HEK293T (cell line): ENCODE measurements around the gene NSUN4.

ENCODE experiments used
- CTCF ChIA-PET: fragments of 350-600 bp; formaldehyde crosslinking; extraction: SDS; loops from one replicate; lab custom pipeline; 2021; ENCODE audit warnings: antibody characterized with exemption, inconsistent platforms; lab: Yijun Ruan, JAX
- POLR2A ChIA-PET: fragments of 350-600 bp; formaldehyde crosslinking; extraction: SDS; loops from one replicate; lab custom pipeline; 2020; ENCODE audit warnings: antibody characterized with exemption, inconsistent platforms; lab: Yijun Ruan, JAX
- DNase-seq: peaks from one replicate; pipeline ENCODE4 v3.0.0; 2012; ENCODE audit warnings: mixed read lengths; ENCODE audit errors: extremely low spot score
- ARNT ChIP-seq: fragments of 450-650 bp; IDR thresholded peaks from 2 replicates; pipeline ENCODE4 v1.6.1; 2017; ENCODE audit warnings: mild to moderate bottlenecking
- BHLHE40 ChIP-seq: fragments of 450-650 bp; IDR thresholded peaks from 2 replicates; pipeline ENCODE4 v1.6.1; 2016; ENCODE audit warnings: mild to moderate bottlenecking, moderate library complexity, borderline replicate concordance
- CTBP1 ChIP-seq: fragments of 450-650 bp; IDR thresholded peaks from 2 replicates; pipeline ENCODE4 v1.6.1; 2016; ENCODE audit warnings: borderline replicate concordance
- ELF4 ChIP-seq: fragments of 450-650 bp; IDR thresholded peaks from 2 replicates; pipeline ENCODE4 v1.6.1; 2017; ENCODE audit warnings: antibody characterized with exemption
- FOXA1 ChIP-seq: fragments of 450-650 bp; IDR thresholded peaks from 2 replicates; pipeline ENCODE4 v1.6.1; 2016; ENCODE audit warnings: mild to moderate bottlenecking
- FOXK2 ChIP-seq: fragments of 450-650 bp; IDR thresholded peaks from 2 replicates; pipeline ENCODE4 v1.6.1; 2016; ENCODE audit warnings: mild to moderate bottlenecking
- FOXM1 ChIP-seq: fragments of 450-650 bp; IDR thresholded peaks from 2 replicates; pipeline ENCODE4 v1.6.1; 2017; ENCODE audit warnings: mild to moderate bottlenecking, borderline replicate concordance
- HDGF ChIP-seq: fragments of 450-650 bp; IDR thresholded peaks from 2 replicates; pipeline ENCODE4 v1.6.1; 2017; ENCODE audit warnings: antibody characterized with exemption, borderline replicate concordance
- L3MBTL2 ChIP-seq: fragments of 450-650 bp; conservative IDR thresholded peaks from 2 replicates; pipeline ENCODE4 v1.6.1; 2016; ENCODE audit warnings: mild to moderate bottlenecking
- NFRKB ChIP-seq: fragments of 450-650 bp; IDR thresholded peaks from 2 replicates; pipeline ENCODE4 v1.6.1; 2016; ENCODE audit warnings: mild to moderate bottlenecking, moderate library complexity
- SP1 ChIP-seq: fragments of 450-650 bp; IDR thresholded peaks from 2 replicates; pipeline ENCODE4 v1.6.1; 2017
- TARDBP ChIP-seq: fragments of 450-650 bp; IDR thresholded peaks from 2 replicates; pipeline ENCODE4 v1.6.1; 2016
- ZNF384 ChIP-seq: fragments of 450-650 bp; IDR thresholded peaks from 2 replicates; pipeline ENCODE4 v1.6.1; 2016
- TF ChIP-seq, protein P1 (sequence below): fragments of 450-650 bp; IDR thresholded peaks from 2 replicates; pipeline ENCODE4 v1.6.1; 2016

The NSUN4 gene

DNA sequence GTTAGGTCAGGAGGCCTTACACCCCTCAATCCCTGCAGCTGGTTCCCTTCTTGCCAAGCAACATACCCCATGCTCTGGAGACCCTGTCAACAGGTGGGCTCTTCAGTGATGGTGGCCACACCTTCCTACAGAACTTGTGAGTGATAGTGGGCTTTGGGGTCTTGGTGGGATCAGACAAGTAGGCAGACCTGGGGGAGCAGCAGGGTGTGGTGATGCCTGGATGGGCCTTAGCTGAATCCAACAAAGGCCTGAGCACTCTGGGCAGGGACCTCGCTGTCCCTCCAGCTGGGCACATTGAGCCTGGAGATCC, 68.4 kb downstream of the NSUN4 start:
- DNase-seq = no peak
- CTCF ChIA-PET = interaction anchor here (1.0 kb wide), 1 partner anchor 23 kb away, joined by 4 read pairs; no protein-coding TSS in a partner anchor
- TF ChIP-seq BHLHE40 (no peak), ZNF384 (no peak), ELF4 (no peak), HDGF (no peak), ARNT (no peak), FOXK2 (no peak), TARDBP (no peak), L3MBTL2 (no peak), NFRKB (no peak), SP1 (no peak), FOXM1 (no peak), CTBP1 (no peak)
- TF ChIP-seq, protein P1, sequence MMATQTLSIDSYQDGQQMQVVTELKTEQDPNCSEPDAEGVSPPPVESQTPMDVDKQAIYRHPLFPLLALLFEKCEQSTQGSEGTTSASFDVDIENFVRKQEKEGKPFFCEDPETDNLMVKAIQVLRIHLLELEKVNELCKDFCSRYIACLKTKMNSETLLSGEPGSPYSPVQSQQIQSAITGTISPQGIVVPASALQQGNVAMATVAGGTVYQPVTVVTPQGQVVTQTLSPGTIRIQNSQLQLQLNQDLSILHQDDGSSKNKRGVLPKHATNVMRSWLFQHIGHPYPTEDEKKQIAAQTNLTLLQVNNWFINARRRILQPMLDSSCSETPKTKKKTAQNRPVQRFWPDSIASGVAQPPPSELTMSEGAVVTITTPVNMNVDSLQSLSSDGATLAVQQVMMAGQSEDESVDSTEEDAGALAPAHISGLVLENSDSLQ = no peak
- POLR2A ChIA-PET = no interaction called here

DNA sequence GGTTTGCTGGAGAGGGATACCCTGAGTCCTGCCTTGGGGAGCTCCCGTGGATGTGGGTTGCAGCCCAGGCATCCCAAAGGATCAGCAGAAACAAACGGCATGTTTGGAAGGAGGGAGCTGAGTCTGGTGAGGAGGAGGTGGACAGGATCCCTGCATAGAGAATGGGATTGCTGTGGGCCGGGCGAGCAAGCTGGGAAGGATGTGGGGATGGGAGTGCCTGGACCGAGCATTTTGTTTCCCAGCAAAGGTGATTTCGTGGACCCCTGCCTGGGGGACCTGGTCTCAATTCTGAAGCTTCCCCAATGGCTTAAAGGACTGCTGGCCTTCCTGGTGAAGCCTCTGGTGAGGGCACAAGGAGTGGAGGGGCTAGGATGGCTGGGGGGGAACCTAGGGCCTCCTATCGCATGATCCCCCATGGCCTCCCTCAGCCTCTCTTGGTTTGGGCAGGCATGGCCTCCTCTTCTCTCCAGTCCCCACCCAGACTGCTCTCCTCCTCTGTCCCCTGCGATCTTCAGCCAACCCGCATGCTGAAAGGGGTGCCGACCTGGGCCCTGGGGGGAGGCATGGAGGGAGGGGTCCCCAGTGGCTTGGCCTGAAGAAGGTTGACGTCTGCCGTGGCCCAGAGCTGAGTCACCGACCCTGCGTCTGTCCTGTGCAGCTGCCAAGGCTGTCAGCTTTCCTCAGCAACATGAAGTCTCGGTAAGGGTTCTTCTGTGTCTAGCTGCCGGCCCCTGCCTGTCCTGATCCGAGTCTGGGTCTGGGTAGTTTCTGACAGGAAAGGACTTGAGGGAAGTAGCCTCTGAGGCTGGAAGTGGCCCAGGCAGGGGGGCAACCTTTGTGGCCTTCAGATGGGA, 69.8 kb downstream of the NSUN4 start:
- TF ChIP-seq BHLHE40 (no peak), HDGF (no peak), CTBP1 (no peak)
- POLR2A ChIA-PET = no interaction called here
- DNase-seq = no peak
- CTCF ChIA-PET = interaction anchor here (0.6 to 1.0 kb wide), 2 partner anchors 16 to 37 kb away, joined by 3 to 5 read pairs; no protein-coding TSS in a partner anchor

DNA sequence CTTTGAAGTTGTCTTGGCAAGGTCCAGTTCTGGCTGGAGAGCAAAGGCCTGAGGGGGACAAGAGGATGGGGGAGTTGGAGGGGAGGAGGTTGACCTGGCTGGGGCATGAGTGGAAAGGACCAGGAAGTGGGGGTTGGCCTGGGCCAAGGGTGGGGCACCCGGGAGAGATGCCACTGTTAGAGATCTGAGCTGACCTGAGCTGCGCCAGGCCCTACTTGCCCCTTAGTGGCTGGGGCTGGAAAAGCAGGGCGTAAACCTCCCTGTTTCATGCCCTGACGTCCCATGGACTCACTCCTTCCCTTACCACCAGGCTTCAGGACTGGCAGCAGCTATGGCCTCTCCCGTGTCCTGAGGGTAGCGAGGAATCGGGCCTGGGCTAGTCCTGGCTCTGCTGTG, 70.4 kb downstream of the NSUN4 start:
- CTCF ChIA-PET = interaction anchor here (0.5 to 0.6 kb wide), 2 partner anchors 25 to 126 kb away, joined by 3 read pairs; no protein-coding TSS in a partner anchor
- TF ChIP-seq ELF4 (no peak), FOXK2 (no peak), FOXA1 (no peak), HDGF (no peak), BHLHE40 (no peak), ZNF384 (no peak), NFRKB (no peak)
- TF ChIP-seq, protein P1 = no peak
- POLR2A ChIA-PET = no interaction called here
- no peak for DNase-seq
